BE2C (cell line): ENCODE results near the gene STEAP1B.

Experiments used
- DNase-seq: peaks from one replicate; pipeline ENCODE4 v3.0.0-alpha.2; 2020
- H3K27me3 ChIP-seq: fragments of 250-450 bp; sonication (Bioruptor Pico); 2 replicates; pipeline ENCODE4 v1.5.1; 2020; ENCODE audit warnings: mild to moderate bottlenecking
- H3K36me3 ChIP-seq: fragments of 250-450 bp; sonication (Bioruptor Pico); 2 replicates; pipeline ENCODE4 v1.5.1; 2020; ENCODE audit warnings: mild to moderate bottlenecking
- H3K4me1 ChIP-seq: fragments of 250-450 bp; sonication (Bioruptor Pico); 2 replicates; pipeline ENCODE4 v1.5.1; 2020
- H3K4me3 ChIP-seq: 2 replicates; pipeline ENCODE4 v1.5.1; 2011; ENCODE audit warnings: low read depth, low read length
- H3K9me3 ChIP-seq: fragments of 250-450 bp; sonication (Bioruptor Pico); 2 replicates; pipeline ENCODE4 v1.5.1; 2020
- CTCF ChIP-seq: IDR thresholded peaks from 2 replicates; pipeline ENCODE4 v1.5.1; 2012; ENCODE audit warnings: mild to moderate bottlenecking, low read depth, low read length

STEAP1B gene

GRCh38 chr7:22469371-22470143 is 30.4 kb downstream of the STEAP1B start:
- DNase-seq, result no peak
- no peaks in the 10 kb centered on the region for H3K4me1 ChIP-seq
- no peak for TF ChIP-seq CTCF

DNA sequence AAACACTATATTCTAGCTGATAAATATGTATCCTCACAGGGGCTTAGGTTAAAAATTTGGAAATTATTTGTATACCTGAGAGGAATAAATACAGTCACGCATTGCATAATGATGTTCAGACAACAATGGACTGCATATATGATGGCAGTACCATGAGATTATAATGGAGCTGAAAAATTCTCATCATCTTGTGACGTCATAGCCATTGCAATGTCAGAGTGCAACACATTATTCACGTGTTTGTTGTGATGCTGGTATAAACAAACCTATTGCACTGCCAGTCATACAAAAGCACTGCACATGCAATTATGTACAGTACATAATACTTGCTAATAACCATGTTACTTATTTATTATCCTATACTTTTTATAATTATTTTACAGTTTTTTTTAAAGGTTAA is 31.4 kb downstream of the STEAP1B start:
- no peaks in the 10 kb centered on the region for H3K36me3 ChIP-seq

More at GRCh38 chr7:22469371-22470143, 30.4 kb downstream of the STEAP1B start:
- no peaks in the 10 kb centered on the region for H3K27me3 ChIP-seq
- H3K9me3 ChIP-seq, result no peaks in the 10 kb centered on the region
- no peaks in the 10 kb centered on the region for H3K36me3 ChIP-seq
- no peak overlapping the region for H3K4me3 ChIP-seq

GRCh38 chr7:22464299-22464698 is 35.7 kb downstream of the STEAP1B start:
- Histone ChIP-seq H3K27me3 (no peaks in the 10 kb centered on the region), H3K4me1 (no peaks in the 10 kb centered on the region), H3K9me3 (no peaks in the 10 kb centered on the region), H3K4me3 (no peak overlapping the region), H3K36me3 (no peaks in the 10 kb centered on the region)
- no peak for TF ChIP-seq CTCF
- DNase-seq, result no peak

More for the DNA sequence above, 31.4 kb downstream of the STEAP1B start:
- H3K4me3 ChIP-seq, result no peak overlapping the region
- no peaks in the 10 kb centered on the region for H3K27me3 ChIP-seq
- no peak for TF ChIP-seq CTCF
- no peaks in the 10 kb centered on the region for H3K9me3 ChIP-seq
- no peak for DNase-seq
- no peaks in the 10 kb centered on the region for H3K4me1 ChIP-seq

GRCh38 chr7:22460363-22460988 is 39.5 kb downstream of the STEAP1B start:
- Histone ChIP-seq H3K4me1 (no peaks in the 10 kb centered on the region), H3K36me3 (no peaks in the 10 kb centered on the region), H3K9me3 (no peaks in the 10 kb centered on the region), H3K4me3 (no peak overlapping the region), H3K27me3 (no peaks in the 10 kb centered on the region)
- DNase-seq, result no peak
- TF ChIP-seq CTCF, result no peak

DNA sequence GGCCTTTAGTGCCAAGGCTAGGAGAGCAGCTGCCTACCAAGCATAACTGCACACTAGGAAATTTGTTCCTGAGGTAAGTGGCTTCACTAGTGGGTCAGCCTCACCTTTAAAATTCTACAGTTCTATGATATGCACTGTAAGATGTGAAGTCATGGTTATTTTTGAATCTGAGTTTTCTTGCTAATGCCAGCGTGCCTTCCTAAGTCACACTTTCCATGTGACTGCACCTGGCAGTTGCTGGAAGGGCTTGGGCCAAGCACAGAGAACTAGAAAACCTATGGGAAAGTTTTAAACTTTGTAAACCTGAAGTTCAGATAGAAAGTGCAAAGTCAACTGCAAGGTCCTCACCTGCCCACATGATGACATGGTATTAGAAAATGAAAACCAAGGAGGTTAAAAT is 42.5 kb downstream of the STEAP1B start:
- no peak for DNase-seq
- Histone ChIP-seq H3K27me3 (no peaks in the 10 kb centered on the region), H3K36me3 (no peaks in the 10 kb centered on the region), H3K4me1 (no peaks in the 10 kb centered on the region), H3K9me3 (no peaks in the 10 kb centered on the region), H3K4me3 (no peak overlapping the region)
- no peak for TF ChIP-seq CTCF

GRCh38 chr7:22454446-22454845 is 45.5 kb downstream of the STEAP1B start:
- no peak overlapping the region for H3K4me3 ChIP-seq
- H3K9me3 ChIP-seq, result no peaks in the 10 kb centered on the region
- no peaks in the 10 kb centered on the region for H3K4me1 ChIP-seq
- TF ChIP-seq CTCF, result no peak
- no peaks in the 10 kb centered on the region for H3K27me3 ChIP-seq
- no peaks in the 10 kb centered on the region for H3K36me3 ChIP-seq
- DNase-seq, result no peak
